HG02798 (cell line): ENCODE data around the gene SRGAP2C.
"Not testable (repeated sequence)": the region's sequence is repeated elsewhere in the genome, so short reads cannot be mapped to it uniquely, and the experiment has no call there.

Experiments
- ATAC-seq: cut with Tn5 transposase; IDR thresholded peaks from one replicate; pipeline ENCODE4 v1.9.1; 2021; ENCODE audit warnings: mild to moderate bottlenecking; ENCODE audit not compliant: unreplicated experiment, poor library complexity

SRGAP2C gene

DNA sequence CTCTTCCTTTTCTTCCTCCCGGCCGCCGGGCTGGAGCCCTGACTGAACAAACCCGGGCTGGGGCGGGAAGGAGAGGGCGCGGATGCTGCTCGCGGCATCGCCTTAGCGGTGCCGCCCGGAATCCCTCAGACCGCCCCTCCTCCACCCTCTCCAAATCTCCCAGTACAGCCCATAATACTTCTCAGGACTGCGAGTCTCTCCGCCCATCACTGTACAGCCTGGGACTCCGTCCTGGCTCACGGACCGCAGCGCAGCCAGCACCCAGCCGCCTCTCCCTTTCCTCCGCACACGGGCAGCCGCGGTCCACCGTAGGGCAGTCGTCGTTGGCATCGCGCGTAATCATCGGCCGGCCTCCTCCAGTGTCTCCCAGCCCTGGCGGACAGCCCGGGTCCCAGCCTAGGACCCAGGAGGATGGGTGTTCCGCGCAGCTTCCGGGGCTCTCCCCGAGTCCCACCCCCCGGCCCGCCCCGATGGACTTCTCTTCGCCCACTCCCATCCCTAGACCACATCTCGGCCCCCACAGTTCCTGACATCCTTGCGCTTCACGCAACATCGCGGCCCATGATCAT, 449 bp downstream of the SRGAP2C start:
- ATAC-seq, result not testable (repeated sequence)

DNA sequence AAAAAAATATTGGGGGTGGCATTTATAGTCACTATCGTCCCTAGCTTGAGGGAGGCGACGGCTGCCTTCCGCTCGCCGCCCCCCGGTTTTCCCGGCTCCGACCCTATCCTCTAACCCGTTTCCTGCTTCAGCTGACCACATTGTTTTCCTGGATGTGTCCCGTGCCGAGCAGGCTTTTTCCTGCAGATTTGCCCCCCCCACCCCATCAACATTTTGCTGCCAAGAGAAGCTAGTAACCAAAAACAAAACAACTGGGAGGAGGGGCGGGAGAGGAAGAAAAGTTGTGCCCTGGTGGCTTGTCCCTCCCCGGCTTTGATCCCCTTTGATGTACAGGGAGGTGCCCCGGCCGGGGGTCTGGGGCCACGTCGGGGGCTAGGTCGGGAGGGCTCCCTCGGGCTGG, 1.4 kb downstream of the SRGAP2C start:
- not testable (repeated sequence) for ATAC-seq

DNA sequence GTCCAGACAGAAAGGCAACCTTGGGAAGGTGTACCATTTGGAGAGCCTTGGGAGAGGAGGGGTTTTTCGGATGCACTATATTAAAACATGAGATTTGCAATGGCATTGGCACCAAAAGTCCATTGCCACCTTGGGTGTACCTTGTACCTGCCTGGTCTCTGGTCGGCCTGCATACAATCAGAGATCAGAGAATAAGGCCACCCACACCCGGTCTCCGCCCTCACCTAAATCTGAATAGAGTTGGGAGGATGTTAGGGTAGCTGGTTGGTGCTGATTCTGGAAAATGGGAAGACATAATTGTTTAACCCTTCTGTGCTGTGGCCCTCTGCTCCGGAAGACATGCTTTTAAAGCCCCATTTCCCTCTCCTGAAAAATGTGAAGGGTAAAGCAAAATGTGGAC, 3.1 kb downstream of the SRGAP2C start:
- not testable (repeated sequence) for ATAC-seq

DNA sequence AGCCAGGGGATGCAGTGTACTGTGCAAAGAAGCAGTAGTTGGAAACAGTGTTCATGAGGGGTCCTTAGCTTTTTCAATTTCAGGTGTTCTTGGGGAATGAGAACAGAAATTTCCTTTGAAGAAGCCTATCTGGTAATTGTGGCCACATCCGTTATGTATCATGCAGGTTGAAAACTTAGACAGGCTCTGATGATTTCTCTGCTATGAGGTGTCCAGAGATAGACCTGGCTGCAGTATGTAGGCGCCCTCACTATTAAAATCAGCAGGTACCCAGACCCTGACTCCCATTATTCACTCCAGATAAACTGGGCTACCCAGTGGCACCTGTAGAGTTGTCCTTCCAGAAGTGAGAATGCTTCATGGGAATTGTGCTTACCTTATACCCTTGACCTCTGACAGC, 7.7 kb downstream of the SRGAP2C start:
- ATAC-seq, result not testable (repeated sequence)

GRCh38 chr1:121197095-121197882, 12.5 kb downstream of the SRGAP2C start:
- not testable (repeated sequence) for ATAC-seq

DNA sequence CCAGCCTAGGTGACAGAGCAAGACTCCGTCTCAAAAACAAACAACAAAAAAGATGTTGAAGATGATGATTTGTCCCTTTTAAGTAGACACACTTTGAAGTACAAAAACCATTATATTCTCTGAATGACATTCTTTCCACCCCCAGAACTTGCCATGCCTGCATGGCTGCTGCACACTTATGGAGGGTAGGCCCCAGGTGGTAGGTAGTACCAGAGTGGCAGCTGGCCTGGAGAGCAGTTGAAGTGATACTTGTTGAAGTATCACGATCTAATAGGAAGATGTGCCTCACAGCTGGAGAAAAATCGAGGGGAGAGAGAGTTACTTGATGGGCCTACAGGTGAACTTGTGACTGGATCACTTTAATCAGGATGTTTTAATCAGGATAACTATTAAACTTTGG, 15.0 kb downstream of the SRGAP2C start:
- not testable (repeated sequence) for ATAC-seq

- ATAC-seq, result not testable (repeated sequence)
Observed at GRCh38 chr1:121200232-121200631, 15.5 kb downstream of the SRGAP2C start.

DNA sequence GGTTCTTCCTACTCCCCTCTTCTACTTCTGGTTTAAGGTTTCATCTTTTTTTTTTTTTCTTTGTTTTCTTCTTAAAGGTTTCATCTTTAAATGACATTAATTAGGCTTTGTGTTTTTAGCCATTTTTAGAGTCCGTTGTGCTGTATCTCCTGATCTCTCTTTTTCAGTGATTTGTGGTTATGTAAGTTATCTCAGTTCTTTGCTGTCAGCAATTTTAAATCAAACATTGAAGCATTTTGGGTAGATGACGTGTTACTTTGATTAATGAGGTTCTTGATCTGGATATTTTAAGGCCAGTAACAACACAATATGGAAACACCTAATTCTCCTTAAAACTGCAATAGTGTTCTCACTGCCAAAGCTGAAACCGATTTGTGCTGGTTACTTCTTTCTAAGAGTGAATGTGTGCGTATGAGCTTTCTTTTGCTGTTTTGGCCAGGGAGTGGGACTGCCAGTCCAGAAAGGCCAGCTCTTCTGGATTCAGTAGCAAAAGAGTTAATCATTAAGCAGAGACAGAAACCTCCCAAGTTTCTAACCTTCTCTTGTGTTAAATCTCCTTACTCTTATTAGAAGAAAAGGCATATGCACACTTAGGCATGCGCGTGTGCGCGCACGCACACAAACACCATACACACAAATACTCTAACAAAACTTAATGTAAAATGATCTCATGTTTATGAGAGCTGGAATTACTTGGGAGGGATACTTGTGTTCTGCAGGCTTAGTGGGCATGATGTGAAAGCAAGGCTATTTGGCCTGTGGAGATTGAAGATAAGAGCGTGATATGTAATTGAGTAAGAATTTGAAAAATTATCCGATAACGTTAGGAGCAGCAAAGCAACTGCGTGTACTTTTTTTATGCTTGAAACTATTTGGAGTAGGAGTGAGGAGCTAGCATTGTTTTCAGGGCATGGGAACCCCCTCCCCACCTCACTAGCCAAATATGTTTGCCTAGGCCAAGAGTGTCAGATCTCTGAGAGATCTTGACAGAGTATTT, 16.5 kb downstream of the SRGAP2C start:
- ATAC-seq, result not testable (repeated sequence)

- not testable (repeated sequence) for ATAC-seq
Observed at GRCh38 chr1:121202986-121203385, 18.2 kb downstream of the SRGAP2C start.

- ATAC-seq, result not testable (repeated sequence)
Observed at GRCh38 chr1:121205786-121206711, 21.3 kb downstream of the SRGAP2C start.

DNA sequence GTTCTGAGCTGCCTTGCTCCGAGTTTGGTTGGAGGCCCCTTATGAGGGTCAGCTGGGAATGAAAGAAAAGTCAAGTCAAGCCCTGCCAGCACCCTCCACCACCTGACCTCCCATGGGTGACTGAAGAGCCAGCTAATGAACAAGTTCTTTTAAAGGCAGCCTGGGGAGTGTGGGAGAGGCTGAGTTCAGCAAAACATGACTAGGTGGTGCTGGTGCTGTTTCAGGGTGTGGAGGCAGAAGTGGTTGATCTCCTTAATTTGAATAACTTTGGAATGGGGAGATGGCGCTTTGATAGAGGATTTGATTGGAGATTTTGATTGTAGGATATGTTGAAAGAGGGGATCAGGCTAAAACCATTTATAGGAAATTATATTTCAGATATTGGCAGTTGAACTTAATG, 22.6 kb downstream of the SRGAP2C start:
- ATAC-seq, result not testable (repeated sequence)

GRCh38 chr1:121208375-121208774, 23.6 kb downstream of the SRGAP2C start:
- ATAC-seq, result not testable (repeated sequence)

GRCh38 chr1:121210778-121211177, 26.0 kb downstream of the SRGAP2C start:
- not testable (repeated sequence) for ATAC-seq

- not testable (repeated sequence) for ATAC-seq
Observed at GRCh38 chr1:121213491-121213890, 28.7 kb downstream of the SRGAP2C start.

GRCh38 chr1:121214544-121215156, 29.9 kb downstream of the SRGAP2C start:
- peak; percentile 38 for ATAC-seq

- ATAC-seq, result not testable (repeated sequence)
Observed at GRCh38 chr1:121215699-121216417, 31.1 kb downstream of the SRGAP2C start.

GRCh38 chr1:121216676-121217075, 31.9 kb downstream of the SRGAP2C start:
- ATAC-seq, result not testable (repeated sequence)

- peak; percentile 71 for ATAC-seq
Observed at GRCh38 chr1:121221770-121222169, 37.0 kb downstream of the SRGAP2C start.
